GM10248 (cell line): Measurements from ENCODE around the gene MAP3K10.

Source experiments
- CTCF ChIA-PET: fragments of 300-600 bp; sonication (Branson Sonifier 250); formaldehyde crosslinking; extraction: SDS; loops from one replicate; lab custom pipeline; 2021; ENCODE audit warnings: antibody characterized with exemption; lab: Yijun Ruan, JAX
- POLR2A ChIA-PET: fragments of 350-650 bp; sonication (Branson Sonifier 250); formaldehyde crosslinking; extraction: SDS; loops from one replicate; lab custom pipeline; 2020; ENCODE audit warnings: antibody characterized with exemption; lab: Yijun Ruan, JAX
- DNase-seq: peaks from one replicate; pipeline ENCODE4 v3.0.0; 2012; ENCODE audit errors: extremely low spot score
- TF ChIP-seq, protein P1 (sequence below): IDR thresholded peaks from 2 replicates; pipeline ENCODE4 v1.5.1; 2012; ENCODE audit warnings: mild to moderate bottlenecking, low read depth; ENCODE audit errors: extremely low read depth, missing control alignments, control extremely low read depth

The MAP3K10 gene

DNA sequence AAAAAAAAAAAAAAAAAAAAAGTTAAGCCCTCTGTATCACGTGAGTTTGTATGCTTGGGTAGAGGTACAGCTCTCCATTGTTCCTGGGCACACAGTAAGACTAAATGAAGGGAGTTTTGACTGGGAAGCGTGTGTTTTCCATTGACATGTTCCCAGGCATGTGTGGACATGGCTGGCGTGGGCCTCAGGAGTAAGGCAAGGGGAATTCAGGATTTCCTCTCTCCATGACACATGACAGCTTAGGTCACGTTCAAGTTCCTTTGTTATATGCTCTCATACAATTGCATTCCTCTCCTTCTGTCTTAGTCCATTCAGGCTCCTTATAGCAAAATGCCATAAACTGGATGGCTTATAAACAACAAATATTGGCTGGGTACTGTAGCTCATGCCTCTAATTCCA, 17.1 kb upstream of the MAP3K10 start:
- ChIA-PET POLR2A (no interaction called here), CTCF (interaction anchor here (1.0 to 2.3 kb wide), 3 partner anchors 9 to 14 kb away, joined by 3 to 18 read pairs (median 3); no protein-coding TSS in a partner anchor)
- TF ChIP-seq, protein P1, sequence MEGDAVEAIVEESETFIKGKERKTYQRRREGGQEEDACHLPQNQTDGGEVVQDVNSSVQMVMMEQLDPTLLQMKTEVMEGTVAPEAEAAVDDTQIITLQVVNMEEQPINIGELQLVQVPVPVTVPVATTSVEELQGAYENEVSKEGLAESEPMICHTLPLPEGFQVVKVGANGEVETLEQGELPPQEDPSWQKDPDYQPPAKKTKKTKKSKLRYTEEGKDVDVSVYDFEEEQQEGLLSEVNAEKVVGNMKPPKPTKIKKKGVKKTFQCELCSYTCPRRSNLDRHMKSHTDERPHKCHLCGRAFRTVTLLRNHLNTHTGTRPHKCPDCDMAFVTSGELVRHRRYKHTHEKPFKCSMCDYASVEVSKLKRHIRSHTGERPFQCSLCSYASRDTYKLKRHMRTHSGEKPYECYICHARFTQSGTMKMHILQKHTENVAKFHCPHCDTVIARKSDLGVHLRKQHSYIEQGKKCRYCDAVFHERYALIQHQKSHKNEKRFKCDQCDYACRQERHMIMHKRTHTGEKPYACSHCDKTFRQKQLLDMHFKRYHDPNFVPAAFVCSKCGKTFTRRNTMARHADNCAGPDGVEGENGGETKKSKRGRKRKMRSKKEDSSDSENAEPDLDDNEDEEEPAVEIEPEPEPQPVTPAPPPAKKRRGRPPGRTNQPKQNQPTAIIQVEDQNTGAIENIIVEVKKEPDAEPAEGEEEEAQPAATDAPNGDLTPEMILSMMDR = no peak
- DNase-seq = no peak

DNA sequence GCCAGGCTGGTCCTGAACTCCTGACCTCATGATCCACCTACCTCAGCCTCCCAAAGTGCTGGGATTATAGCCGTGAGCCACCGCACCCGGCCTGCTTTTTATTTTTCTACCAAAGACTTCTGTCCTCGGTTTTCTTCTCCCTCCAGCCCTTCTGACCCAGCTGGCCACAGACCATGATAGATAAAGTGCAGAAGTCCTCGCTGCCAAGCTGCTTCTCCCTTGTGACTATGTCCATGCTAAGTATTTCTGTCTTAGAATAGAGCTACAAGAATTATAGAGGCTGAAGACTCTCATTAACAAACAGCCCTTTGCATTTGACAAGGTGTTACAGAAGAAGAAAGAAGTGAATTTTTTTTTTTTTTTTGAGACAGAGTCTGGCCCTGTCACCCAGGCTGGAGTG, 15.4 kb upstream of the MAP3K10 start:
- no peak for DNase-seq
- TF ChIP-seq, protein P1 = no peak
- ChIA-PET POLR2A (interaction anchor here (0.6 kb wide), 1 partner anchor 73 kb away, joined by 3 read pairs; no protein-coding TSS in a partner anchor), CTCF (interaction anchor here (0.6 to 2.3 kb wide), 2 partner anchors 10 to 1097 kb away, joined by 3 to 18 read pairs; no protein-coding TSS in a partner anchor)

DNA sequence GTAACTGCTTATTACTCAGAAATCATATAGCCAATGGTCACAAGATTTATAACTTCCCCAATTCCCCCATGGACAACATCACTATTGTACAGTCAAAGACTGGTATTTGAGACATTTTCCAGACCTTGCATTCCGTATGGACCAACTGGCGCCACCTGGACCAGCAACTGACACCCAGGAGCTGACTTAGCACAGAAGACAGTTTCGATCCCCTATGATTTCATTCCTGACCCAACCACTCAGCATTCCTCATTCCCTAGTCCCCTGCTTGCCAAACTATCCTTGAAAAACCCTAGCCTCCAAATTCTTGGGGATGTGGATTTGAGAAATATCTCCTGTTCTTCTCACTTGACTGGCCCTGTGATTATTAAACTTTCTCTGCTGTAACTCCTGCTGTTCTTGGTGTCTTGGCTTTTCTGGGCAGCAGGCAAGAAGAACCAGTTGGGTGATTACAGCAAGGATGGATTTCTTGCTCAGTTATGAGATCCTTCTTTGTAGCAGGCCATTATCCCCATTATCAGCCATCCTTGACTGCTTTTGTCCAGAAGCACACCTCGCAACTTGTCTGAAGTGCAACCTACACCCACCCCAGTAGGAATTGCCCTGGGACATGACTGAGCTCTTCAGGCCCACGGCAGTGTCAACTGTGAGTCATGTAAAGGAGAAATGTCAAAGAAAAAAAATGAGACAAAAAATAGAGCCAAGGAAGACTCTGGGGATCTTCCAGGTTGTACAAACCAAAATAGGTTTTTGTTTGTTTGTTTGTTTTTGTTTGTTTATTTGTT, 13.7 kb upstream of the MAP3K10 start:
- POLR2A ChIA-PET = no interaction called here
- CTCF ChIA-PET = interaction anchor here (1.0 kb wide), 1 partner anchor 25 kb away, joined by 3 read pairs; no protein-coding TSS in a partner anchor
- DNase-seq = no peak
- TF ChIP-seq, protein P1 = no peak

DNA sequence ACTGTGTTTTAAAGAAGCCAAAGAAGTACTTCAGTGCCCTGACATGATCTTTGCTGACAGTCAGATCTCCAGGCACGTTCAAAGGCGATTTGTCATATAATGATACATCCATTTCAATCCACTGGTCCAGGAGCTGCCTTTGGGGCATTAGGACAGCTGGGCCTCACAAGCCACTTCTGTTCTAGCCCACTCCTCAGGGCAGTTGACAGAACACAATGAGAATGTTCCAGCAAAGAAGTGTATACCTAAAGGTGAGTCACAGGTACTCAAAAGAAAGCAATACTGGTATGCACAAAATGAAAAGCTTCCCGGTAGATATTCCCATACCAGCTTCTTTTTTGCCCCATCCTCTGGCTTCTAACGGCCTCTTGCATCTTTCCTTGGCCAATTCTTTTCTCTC, 12.5 kb upstream of the MAP3K10 start:
- TF ChIP-seq, protein P1 = no peak
- CTCF ChIA-PET = no interaction called here
- POLR2A ChIA-PET = no interaction called here
- DNase-seq = no peak

DNA sequence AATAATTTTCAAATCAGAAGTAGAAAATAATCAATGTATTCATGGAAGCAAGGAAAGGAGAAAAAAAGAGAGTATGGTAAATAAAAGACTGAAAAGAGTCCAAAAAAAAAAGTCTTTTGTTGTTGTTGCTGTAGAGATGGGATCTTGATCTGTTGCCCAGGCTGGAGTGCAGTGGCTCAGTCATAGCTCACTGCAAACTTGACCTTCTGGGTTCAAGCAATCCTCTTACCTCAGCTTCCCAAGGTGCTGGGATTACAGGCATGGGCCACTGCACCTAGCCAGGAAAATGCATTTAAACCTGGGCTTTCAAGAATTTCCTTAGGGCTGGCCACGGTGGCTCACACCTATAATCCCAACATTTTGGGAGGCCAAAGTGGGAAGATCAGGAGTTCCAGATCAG, 7.0 kb upstream of the MAP3K10 start:
- DNase-seq = no peak
- TF ChIP-seq, protein P1 = no peak
- ChIA-PET POLR2A (no interaction called here), CTCF (interaction anchor here (0.7 to 1.4 kb wide), 2 partner anchors 19 to 45 kb away, joined by 3 to 4 read pairs; no protein-coding TSS in a partner anchor)

DNA sequence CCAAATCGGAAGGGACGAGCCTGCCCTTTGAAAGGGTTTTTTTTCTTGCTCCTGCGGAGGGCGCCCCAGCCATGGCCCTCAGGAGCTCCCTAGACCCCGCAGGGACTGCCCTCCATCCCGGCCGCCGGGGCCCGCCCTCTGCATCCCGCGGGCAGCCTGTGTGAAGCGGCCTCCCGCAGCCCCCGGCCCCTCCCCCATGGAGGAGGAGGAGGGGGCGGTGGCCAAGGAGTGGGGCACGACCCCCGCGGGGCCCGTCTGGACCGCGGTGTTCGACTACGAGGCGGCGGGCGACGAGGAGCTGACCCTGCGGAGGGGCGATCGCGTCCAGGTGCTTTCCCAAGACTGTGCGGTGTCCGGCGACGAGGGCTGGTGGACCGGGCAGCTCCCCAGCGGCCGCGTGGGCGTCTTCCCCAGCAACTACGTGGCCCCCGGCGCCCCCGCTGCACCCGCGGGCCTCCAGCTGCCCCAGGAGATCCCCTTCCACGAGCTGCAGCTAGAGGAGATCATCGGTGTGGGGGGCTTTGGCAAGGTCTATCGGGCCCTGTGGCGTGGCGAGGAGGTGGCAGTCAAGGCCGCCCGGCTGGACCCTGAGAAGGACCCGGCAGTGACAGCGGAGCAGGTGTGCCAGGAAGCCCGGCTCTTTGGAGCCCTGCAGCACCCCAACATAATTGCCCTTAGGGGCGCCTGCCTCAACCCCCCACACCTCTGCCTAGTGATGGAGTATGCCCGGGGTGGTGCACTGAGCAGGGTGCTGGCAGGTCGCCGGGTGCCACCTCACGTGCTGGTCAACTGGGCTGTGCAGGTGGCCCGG, 815 bp downstream of the MAP3K10 start:
- POLR2A ChIA-PET = no interaction called here

More for the DNA sequence above, 815 bp downstream of the MAP3K10 start:
- peak; percentile 58 for DNase-seq
- TF ChIP-seq, protein P1 = peak; percentile 15
- CTCF ChIA-PET = interaction anchor here (0.9 kb wide), 1 partner anchor 26 kb away, joined by 3 read pairs; the partner anchor contains the start of gene TTC9B
